Spleen (tissue), 7 donors: ENCODE measurements around the gene ATXN7L1.

ENCODE experiments used
- POLR2A ChIP-seq, 3 donors: fragments of 450-650 bp; IDR thresholded peaks; one replicate each; pipeline ENCODE4 v1.5.1; 2017; ENCODE audit warnings: antibody characterized with exemption in 3 of 3, mild to moderate bottlenecking in 1 of 3
- TF ChIP-seq, protein P1 (sequence below), 11 experiments: fragments of 200-600 bp in 7 of 11; fragments of 450-650 bp in 4 of 11; sonication (generic) in 4 of 11; IDR thresholded peaks in 8 of 11; conservative IDR thresholded peaks in 3 of 11; 1 replicate in 7 of 11; 2 replicates in 4 of 11; pipeline versions ENCODE4 v1.4.0 to v1.8.0; 2016 to 2021; ENCODE audit warnings: antibody characterized with exemption in 11 of 11, inconsistent platforms in 4 of 11, mild to moderate bottlenecking in 1 of 11
- donor health status: DM: no; HTN: no; CAD: no; lungs with moderate emphysema.
- donor health status: DM: no; HTN: no; CAD: no.
- donor health status: DM: no; HTN: no; CAD: no.

DNA sequence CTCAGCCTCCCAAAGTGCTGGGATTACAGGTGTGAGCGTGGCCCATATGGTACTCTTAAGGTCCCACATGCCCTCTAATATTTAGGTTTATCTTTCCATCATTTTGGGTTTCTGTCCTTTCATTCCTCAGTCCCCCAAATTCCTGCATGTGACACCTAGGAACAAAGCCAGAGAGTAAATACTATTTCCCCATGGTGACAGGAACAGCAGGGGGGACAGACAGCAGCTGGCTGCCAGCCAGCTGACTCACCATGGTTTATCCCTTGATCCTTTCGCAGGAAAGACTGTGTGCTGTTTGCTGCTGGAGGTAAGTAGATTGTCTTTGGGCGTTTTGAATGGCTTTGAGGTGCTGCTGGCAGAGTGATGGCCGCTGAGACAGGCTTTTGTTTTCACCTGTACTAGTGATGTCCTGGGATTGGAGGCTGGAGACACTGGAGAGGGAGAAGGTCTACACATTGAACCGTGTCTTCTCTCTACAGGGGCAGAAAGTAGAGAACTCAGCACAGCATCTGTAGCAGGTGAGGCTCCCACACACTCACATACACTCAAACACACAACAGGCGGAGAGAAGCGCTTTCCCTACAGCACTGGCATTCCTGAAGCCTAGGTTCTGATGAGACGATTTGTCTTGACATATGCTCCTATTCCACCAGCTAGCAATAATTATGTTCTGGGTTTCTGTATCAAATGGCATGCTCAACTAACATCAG, 211.4 kb downstream of the ATXN7L1 start:
- TF ChIP-seq, protein P1, sequence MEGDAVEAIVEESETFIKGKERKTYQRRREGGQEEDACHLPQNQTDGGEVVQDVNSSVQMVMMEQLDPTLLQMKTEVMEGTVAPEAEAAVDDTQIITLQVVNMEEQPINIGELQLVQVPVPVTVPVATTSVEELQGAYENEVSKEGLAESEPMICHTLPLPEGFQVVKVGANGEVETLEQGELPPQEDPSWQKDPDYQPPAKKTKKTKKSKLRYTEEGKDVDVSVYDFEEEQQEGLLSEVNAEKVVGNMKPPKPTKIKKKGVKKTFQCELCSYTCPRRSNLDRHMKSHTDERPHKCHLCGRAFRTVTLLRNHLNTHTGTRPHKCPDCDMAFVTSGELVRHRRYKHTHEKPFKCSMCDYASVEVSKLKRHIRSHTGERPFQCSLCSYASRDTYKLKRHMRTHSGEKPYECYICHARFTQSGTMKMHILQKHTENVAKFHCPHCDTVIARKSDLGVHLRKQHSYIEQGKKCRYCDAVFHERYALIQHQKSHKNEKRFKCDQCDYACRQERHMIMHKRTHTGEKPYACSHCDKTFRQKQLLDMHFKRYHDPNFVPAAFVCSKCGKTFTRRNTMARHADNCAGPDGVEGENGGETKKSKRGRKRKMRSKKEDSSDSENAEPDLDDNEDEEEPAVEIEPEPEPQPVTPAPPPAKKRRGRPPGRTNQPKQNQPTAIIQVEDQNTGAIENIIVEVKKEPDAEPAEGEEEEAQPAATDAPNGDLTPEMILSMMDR (IDR thresholded peaks at IDR 0.05 in 8 of 11, conservative IDR thresholded peaks at IDR 0.05 in 3 of 11), result no peak
- no peak for TF ChIP-seq POLR2A (IDR thresholded peaks at IDR 0.05)
